Neural progenitor cell (in vitro differentiated cells): ENCODE data around the gene LBHD1. TPM values are rescaled to one million over a fixed set of nuclear protein-coding genes. Genes with fewer than 3 reads are reported as not detected.

Experiments used
- DNase-seq: peaks from one replicate; pipeline ENCODE4 v3.0.0-alpha.2; 2016; ENCODE audit warnings: low spot score
- H2AFZ ChIP-seq: fragments of 200-600 bp; sonication (generic); replicated peaks from 2 replicates; pipeline ENCODE4 v1.6.1; 2016; ENCODE audit warnings: antibody characterized with exemption
- H3F3A ChIP-seq: fragments of 200-600 bp; sonication (generic); 2 replicates; pipeline ENCODE4 v1.6.1; 2016; ENCODE audit warnings: antibody characterized with exemption, low read depth
- H3K27ac ChIP-seq: fragments of 200-600 bp; sonication (generic); 2 replicates; pipeline ENCODE4 v1.5.1; 2016; ENCODE audit warnings: mild to moderate bottlenecking
- H3K27me3 ChIP-seq: fragments of 200-600 bp; sonication (generic); 2 replicates; pipeline ENCODE4 v1.6.1; 2016; ENCODE audit warnings: mild to moderate bottlenecking, moderate library complexity
- H3K36me3 ChIP-seq: fragments of 200-600 bp; sonication (generic); 2 replicates; pipeline ENCODE4 v1.5.1; 2016
- H3K4me1 ChIP-seq: fragments of 200-600 bp; sonication (generic); 2 replicates; pipeline ENCODE4 v1.6.1; 2016; ENCODE audit warnings: mixed run types
- H3K4me2 ChIP-seq: fragments of 200-600 bp; sonication (generic); 2 replicates; pipeline ENCODE4 v1.6.1; 2016
- H3K4me3 ChIP-seq: fragments of 200-600 bp; sonication (generic); 2 replicates; pipeline ENCODE4 v1.5.1; 2016
- H3K79me2 ChIP-seq: fragments of 200-600 bp; sonication (generic); 2 replicates; pipeline ENCODE4 v1.6.1; 2016; ENCODE audit warnings: low read depth
- H3K9ac ChIP-seq: fragments of 200-600 bp; sonication (generic); 2 replicates; pipeline ENCODE4 v1.6.1; 2016
- H3K9me3 ChIP-seq: fragments of 200-600 bp; sonication (generic); 2 replicates; pipeline ENCODE4 v1.5.1; 2016; ENCODE audit warnings: low read depth
- H4K20me1 ChIP-seq: fragments of 200-600 bp; sonication (generic); 2 replicates; pipeline ENCODE4 v1.6.1; 2016; ENCODE audit warnings: low read depth
- H3K27ac Mint-ChIP-seq: 3 replicates; pipeline ENCODE4 v1.8.0; 2021; ENCODE audit warnings: mixed read lengths
- H3K27me3 Mint-ChIP-seq: 2 replicates; pipeline ENCODE4 v1.8.0; 2022; ENCODE audit warnings: low read depth, mild to moderate bottlenecking, inconsistent platforms, moderate library complexity, mixed read lengths; ENCODE audit not compliant: insufficient read depth
- H3K36me3 Mint-ChIP-seq: 3 replicates; pipeline ENCODE4 v1.8.0; 2021; ENCODE audit warnings: mixed read lengths
- H3K4me1 Mint-ChIP-seq: 3 replicates; pipeline ENCODE4 v1.8.0; 2021; ENCODE audit warnings: mixed read lengths
- H3K4me3 Mint-ChIP-seq: 3 replicates; pipeline ENCODE4 v1.8.0; 2021; ENCODE audit warnings: mild to moderate bottlenecking, moderate library complexity, mixed read lengths
- H3K9me3 Mint-ChIP-seq: 3 replicates; pipeline ENCODE4 v1.8.0; 2020; ENCODE audit warnings: mixed read lengths
- EZH2 ChIP-seq: fragments of 200-600 bp; sonication (generic); IDR thresholded peaks from 2 replicates; pipeline ENCODE4 v1.6.1; 2017; ENCODE audit warnings: antibody characterized with exemption, mild to moderate bottlenecking, moderate library complexity
- EZH2phosphoT487 ChIP-seq: fragments of 200-600 bp; sonication (generic); IDR thresholded peaks from 2 replicates; pipeline ENCODE4 v1.6.1; 2017; ENCODE audit warnings: antibody characterized with exemption
- total RNA-seq: library from RNA; depleted of rRNA; stranded (reverse); fragments of >200 nt; gene quantifications from 2 replicates; pipeline ENCODE4 v1.2.3, GENCODE V29; 2015; ENCODE audit warnings: low replicate concordance
- TF ChIP-seq, protein P1 (sequence below): fragments of 200-600 bp; sonication (generic); IDR thresholded peaks from 2 replicates; pipeline ENCODE4 v1.5.1; 2017; ENCODE audit warnings: antibody characterized with exemption, mild to moderate bottlenecking

LBHD1 gene
- total RNA-seq, 1 donor from 2014 or later: 4.0 TPM

DNA sequence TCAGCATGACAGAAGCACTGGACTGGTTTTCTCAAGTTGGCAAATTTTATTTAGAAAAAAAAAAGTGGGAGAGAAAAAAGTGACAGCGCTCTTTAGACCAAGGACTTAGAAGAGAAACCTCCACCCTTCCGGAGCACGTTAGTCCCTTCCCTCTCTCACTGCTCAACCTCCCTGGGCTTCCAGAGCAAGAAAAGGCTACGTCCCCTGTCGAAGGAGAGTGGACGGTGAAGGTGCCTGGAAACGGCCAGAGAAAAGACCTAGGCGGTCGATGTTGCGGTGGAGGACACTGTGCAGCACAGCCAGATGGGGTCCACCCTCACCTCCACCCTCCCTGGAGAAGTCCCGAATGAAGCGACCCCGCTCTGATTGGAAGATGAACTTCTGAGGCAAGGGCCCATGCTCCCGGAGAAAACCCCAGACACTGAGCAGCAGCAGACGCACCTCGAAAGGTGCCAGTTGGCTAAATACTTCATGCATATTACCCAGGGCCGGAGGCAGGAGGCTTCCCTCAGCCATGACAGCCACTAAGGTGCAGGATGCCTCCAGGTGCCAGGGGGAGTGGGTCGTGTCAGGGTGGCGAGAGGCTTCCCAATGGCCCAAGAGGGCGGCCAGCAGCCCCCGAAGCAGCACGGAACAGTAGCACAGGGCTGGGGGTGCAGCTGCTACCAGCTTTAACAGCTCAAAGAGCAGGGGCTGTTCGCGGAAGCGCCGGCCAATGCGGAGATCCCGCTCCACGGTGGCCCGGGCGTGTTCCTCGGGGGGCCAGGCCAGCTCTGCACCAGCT, 25.1 kb downstream of the LBHD1 start:
- Histone ChIP-seq H3K27me3 (no peaks in the 10 kb centered on the region), H3K79me2 (peaks cover 62% of the 10 kb centered on the region), H3K9ac (no peak overlapping the region), H3K4me1 (peaks cover 6% of the 10 kb centered on the region), H3K9me3 (no peaks in the 10 kb centered on the region), H3K4me2 (peak overlapping the region; percentile 53), H3F3A (peaks cover 16% of the 10 kb centered on the region), H3K36me3 (no peaks in the 10 kb centered on the region), H3K4me3 (no peak overlapping the region), H3K27ac (no peak overlapping the region), H4K20me1 (peaks cover 17% of the 10 kb centered on the region), H2AFZ (no peak overlapping the region)
- TF ChIP-seq EZH2 (no peak), EZH2phosphoT487 (no peak)
- TF ChIP-seq, protein P1, sequence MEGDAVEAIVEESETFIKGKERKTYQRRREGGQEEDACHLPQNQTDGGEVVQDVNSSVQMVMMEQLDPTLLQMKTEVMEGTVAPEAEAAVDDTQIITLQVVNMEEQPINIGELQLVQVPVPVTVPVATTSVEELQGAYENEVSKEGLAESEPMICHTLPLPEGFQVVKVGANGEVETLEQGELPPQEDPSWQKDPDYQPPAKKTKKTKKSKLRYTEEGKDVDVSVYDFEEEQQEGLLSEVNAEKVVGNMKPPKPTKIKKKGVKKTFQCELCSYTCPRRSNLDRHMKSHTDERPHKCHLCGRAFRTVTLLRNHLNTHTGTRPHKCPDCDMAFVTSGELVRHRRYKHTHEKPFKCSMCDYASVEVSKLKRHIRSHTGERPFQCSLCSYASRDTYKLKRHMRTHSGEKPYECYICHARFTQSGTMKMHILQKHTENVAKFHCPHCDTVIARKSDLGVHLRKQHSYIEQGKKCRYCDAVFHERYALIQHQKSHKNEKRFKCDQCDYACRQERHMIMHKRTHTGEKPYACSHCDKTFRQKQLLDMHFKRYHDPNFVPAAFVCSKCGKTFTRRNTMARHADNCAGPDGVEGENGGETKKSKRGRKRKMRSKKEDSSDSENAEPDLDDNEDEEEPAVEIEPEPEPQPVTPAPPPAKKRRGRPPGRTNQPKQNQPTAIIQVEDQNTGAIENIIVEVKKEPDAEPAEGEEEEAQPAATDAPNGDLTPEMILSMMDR: no peak
- H3K9me3 Mint-ChIP-seq: no peaks in the 10 kb centered on the region
- DNase-seq: no peak
- peaks cover 18% of the 10 kb centered on the region for H3K4me1 Mint-ChIP-seq
- peak overlapping the region; percentile 100 for H3K4me3 Mint-ChIP-seq
- peak overlapping the region; percentile 34 for H3K27ac Mint-ChIP-seq
- H3K27me3 Mint-ChIP-seq: peaks cover 8% of the 10 kb centered on the region
- peaks cover 9% of the 10 kb centered on the region for H3K36me3 Mint-ChIP-seq

DNA sequence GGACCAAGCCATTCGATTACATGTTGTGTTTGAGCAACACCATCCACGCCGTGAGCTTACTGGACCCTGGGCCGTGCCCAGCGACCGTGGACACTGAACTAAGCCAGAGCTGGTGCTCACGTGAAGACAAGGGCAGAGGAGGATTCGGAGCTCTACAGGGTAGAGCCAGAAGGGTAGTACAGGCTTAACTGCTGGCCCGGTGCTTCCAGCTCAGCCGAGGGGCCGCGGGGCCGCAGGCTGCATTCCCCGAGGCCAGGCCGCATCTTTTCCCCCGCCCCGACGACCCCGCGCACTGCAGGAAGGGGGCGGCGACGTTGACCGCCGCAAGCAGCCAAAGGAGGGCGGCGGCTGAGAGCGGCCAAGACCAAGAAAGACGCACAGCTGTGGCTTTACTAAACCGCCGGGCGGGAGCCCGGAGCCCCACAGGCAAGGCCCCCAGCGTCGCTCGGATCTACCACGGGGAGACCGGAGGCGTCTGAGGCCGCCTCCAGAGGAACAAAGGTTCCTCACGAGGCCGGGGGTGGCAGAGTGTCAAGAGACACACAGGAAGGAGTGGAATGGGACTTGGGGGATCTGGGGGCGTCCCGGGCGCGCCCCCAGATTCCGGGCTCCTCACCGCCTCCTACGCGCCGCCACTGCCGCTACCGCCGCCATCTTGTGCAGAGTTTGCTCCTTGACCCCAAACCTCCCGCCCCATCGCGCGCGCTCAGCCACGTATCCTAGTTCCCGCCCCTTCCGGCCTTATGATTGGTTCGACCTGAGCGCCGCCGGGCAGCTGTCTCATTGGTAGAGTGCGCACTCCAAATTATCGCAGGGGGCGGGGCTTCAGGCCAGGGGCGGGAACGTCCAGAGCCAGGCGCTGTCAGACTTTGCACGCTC, 25.9 kb downstream of the LBHD1 start, which contains the start of gene GANAB:
GANAB (minus strand) TSS at position 668 of the 879 bp plus-strand sequence; CDS start at position 654, 14 bp downstream.
- peak within 1 kb of the TSS; percentile 100 for H3K4me3 Mint-ChIP-seq
- Histone ChIP-seq H3K9me3 (no peaks in the 10 kb centered on the region), H3K27ac (peak within 1 kb of the TSS; percentile 94), H3K9ac (peak within 1 kb of the TSS; percentile 99), H3K4me3 (peak within 1 kb of the TSS; percentile 98), H4K20me1 (peaks cover 20% of the 10 kb centered on the region), H3F3A (peaks cover 16% of the 10 kb centered on the region), H3K36me3 (no peaks in the 10 kb centered on the region), H3K4me1 (peaks cover 6% of the 10 kb centered on the region), H3K27me3 (no peaks in the 10 kb centered on the region), H3K4me2 (peak within 1 kb of the TSS; percentile 95), H3K79me2 (peaks cover 62% of the 10 kb centered on the region), H2AFZ (peak within 1 kb of the TSS; percentile 81)
- DNase-seq: peak; percentile 100
- H3K36me3 Mint-ChIP-seq: peaks cover 12% of the 10 kb centered on the region
- peaks cover 8% of the 10 kb centered on the region for H3K27me3 Mint-ChIP-seq
- H3K4me1 Mint-ChIP-seq: peaks cover 15% of the 10 kb centered on the region
- TF ChIP-seq EZH2phosphoT487 (no peak), EZH2 (no peak)
- TF ChIP-seq, protein P1: peak; percentile 4
- no peaks in the 10 kb centered on the region for H3K9me3 Mint-ChIP-seq
- peak within 1 kb of the TSS; percentile 99 for H3K27ac Mint-ChIP-seq

DNA sequence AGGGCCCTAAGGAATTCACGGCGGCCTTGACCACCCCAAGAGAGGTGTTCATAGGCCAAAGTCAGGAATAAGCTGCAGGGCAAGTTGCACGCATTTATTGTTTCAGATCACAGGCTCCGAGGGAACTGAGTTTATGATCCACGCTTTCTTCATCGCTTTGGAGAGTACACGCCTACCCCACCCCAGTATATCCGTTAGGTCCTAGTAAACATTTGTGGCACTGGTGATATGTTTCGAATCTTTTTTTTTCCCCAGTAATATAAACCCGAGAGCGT, 26.5 kb downstream of the LBHD1 start:
- Histone ChIP-seq H2AFZ (no peak overlapping the region), H3K4me2 (peak overlapping the region; percentile 95), H3K36me3 (no peaks in the 10 kb centered on the region), H3K4me1 (peaks cover 6% of the 10 kb centered on the region), H4K20me1 (peaks cover 20% of the 10 kb centered on the region), H3K9ac (peak overlapping the region; percentile 99), H3K9me3 (no peaks in the 10 kb centered on the region), H3K27ac (peak overlapping the region; percentile 94), H3F3A (peaks cover 16% of the 10 kb centered on the region), H3K4me3 (peak overlapping the region; percentile 98), H3K79me2 (peaks cover 62% of the 10 kb centered on the region), H3K27me3 (no peaks in the 10 kb centered on the region)
- peak overlapping the region; percentile 100 for H3K4me3 Mint-ChIP-seq
- TF ChIP-seq EZH2 (no peak), EZH2phosphoT487 (no peak)
- TF ChIP-seq, protein P1: no peak
- H3K36me3 Mint-ChIP-seq: peaks cover 15% of the 10 kb centered on the region
- H3K9me3 Mint-ChIP-seq: no peaks in the 10 kb centered on the region
- peaks cover 8% of the 10 kb centered on the region for H3K27me3 Mint-ChIP-seq
- DNase-seq: no peak
- peak overlapping the region; percentile 99 for H3K27ac Mint-ChIP-seq
- peaks cover 15% of the 10 kb centered on the region for H3K4me1 Mint-ChIP-seq
